Keratinocyte (primary cell): ENCODE data around the gene GLT1D1. TPM values are rescaled to one million over a fixed set of nuclear protein-coding genes. Genes with fewer than 3 reads are reported as not detected.

Experiments used
- DNase-seq: peaks from one replicate; pipeline ENCODE4 v3.0.0-alpha.2; 2011; ENCODE audit warnings: low read depth, missing footprints, low spot score
- FAIRE-seq: peaks from 2 replicates; lab custom pipeline; 2011; peaks lifted over from hg19 to GRCh38; lab: Jason Lieb, UNC
- H2AFZ ChIP-seq: 2 replicates; pipeline ENCODE4 v1.6.0; 2012; ENCODE audit warnings: low read length, control low read depth, inconsistent platforms; ENCODE audit not compliant: control insufficient read depth
- H3K27ac ChIP-seq: 2 replicates; pipeline ENCODE4 v1.5.1; 2011; ENCODE audit warnings: low read length; ENCODE audit not compliant: control insufficient read depth, insufficient read depth
- H3K27me3 ChIP-seq: 3 replicates; pipeline ENCODE4 v1.6.0; 2011; ENCODE audit warnings: low read length; ENCODE audit not compliant: control insufficient read depth, insufficient read depth; ENCODE audit errors: extremely low read depth
- H3K36me3 ChIP-seq, 2 experiments: 2 replicates in 1 of 2; 3 replicates in 1 of 2; pipeline ENCODE4 v1.5.1; 2011; ENCODE audit warnings: low read length in 2 of 2, mild to moderate bottlenecking in 1 of 2; ENCODE audit not compliant: control insufficient read depth in 2 of 2, insufficient read depth in 2 of 2; ENCODE audit errors: extremely low read depth in 1 of 2
- H3K4me1 ChIP-seq: 3 replicates; pipeline ENCODE4 v1.5.1; 2011; ENCODE audit warnings: low read length; ENCODE audit not compliant: control insufficient read depth, insufficient read depth; ENCODE audit errors: extremely low read depth
- H3K4me2 ChIP-seq: 3 replicates; pipeline ENCODE4 v1.6.0; 2011; ENCODE audit warnings: low read depth, low read length; ENCODE audit not compliant: control insufficient read depth, insufficient read depth; ENCODE audit errors: extremely low read depth
- H3K4me3 ChIP-seq, 3 experiments: fragments of 200-600 bp in 1 of 3; sonication (generic) in 1 of 3; 2 replicates in 2 of 3; 3 replicates in 1 of 3; pipeline ENCODE4 v1.5.1; 2011 to 2016; ENCODE audit warnings: low read length in 3 of 3, mild to moderate bottlenecking in 3 of 3, control low read depth in 2 of 3, inconsistent platforms in 1 of 3, low read depth in 1 of 3, mixed read lengths in 1 of 3, mixed run types in 1 of 3, moderate library complexity in 1 of 3; ENCODE audit not compliant: control insufficient read depth in 2 of 3, insufficient read depth in 2 of 3; ENCODE audit errors: extremely low read depth in 1 of 3
- H3K79me2 ChIP-seq: 2 replicates; pipeline ENCODE4 v1.6.0; 2012; ENCODE audit warnings: low read length; ENCODE audit not compliant: control insufficient read depth, insufficient read depth
- H3K9ac ChIP-seq: 3 replicates; pipeline ENCODE4 v1.6.0; 2011; ENCODE audit warnings: low read length; ENCODE audit not compliant: control insufficient read depth, insufficient read depth; ENCODE audit errors: extremely low read depth
- H3K9me1 ChIP-seq: 3 replicates; pipeline ENCODE4 v1.6.0; 2011; ENCODE audit warnings: low read length; ENCODE audit not compliant: control insufficient read depth, insufficient read depth; ENCODE audit errors: extremely low read depth
- H3K9me3 ChIP-seq: 2 replicates; pipeline ENCODE4 v1.5.1; 2012; ENCODE audit warnings: low read depth, low read length; ENCODE audit not compliant: control insufficient read depth
- H4K20me1 ChIP-seq: 3 replicates; pipeline ENCODE4 v1.6.0; 2011; ENCODE audit warnings: low read length; ENCODE audit not compliant: control insufficient read depth, insufficient read depth; ENCODE audit errors: extremely low read depth
- EZH2 ChIP-seq: IDR thresholded peaks from one replicate; pipeline ENCODE4 v1.6.1; 2012; ENCODE audit warnings: inconsistent platforms, mild to moderate bottlenecking, low read length, moderate library complexity
- dilution Hi-C: fragments of 300-500 bp; cut with MboI; formaldehyde crosslinking; loops from one replicate; pipeline ENCODE4 v1.7.0; 2020; ENCODE audit warnings: low sequenced_read_pairs; ENCODE audit not compliant: extremely low pct_ligation_motif_present
- polyA plus RNA-seq, 5 experiments: library from polyadenylated mRNA; depleted of rRNA in 3 of 5; stranded (reverse) in 3 of 5; stranded (forward) in 1 of 5; unstranded in 1 of 5; fragments of >200 nt; gene quantifications; 1 replicate in 1 of 5; 2 replicates in 3 of 5; 3 replicates in 1 of 5; pipeline versions ENCODE4 v1.2.1 to v1.2.3, GENCODE V29; 2011 to 2012; ENCODE audit warnings: missing spikeins in 2 of 5, low read depth in 1 of 5, low replicate concordance in 1 of 5
- TF ChIP-seq, protein P1 (sequence below), 3 experiments: IDR thresholded peaks in 1 of 3; conservative IDR thresholded peaks in 1 of 3; optimal IDR thresholded peaks in 1 of 3; 2 replicates in 2 of 3; 3 replicates in 1 of 3; pipeline versions ENCODE3 to v1.5.1; 2011; ENCODE audit warnings: low read length in 3 of 3, mild to moderate bottlenecking in 3 of 3, moderate library complexity in 2 of 3, control low read depth in 1 of 3, inconsistent platforms in 1 of 3; ENCODE audit not compliant: insufficient read depth in 2 of 3; ENCODE audit errors: extremely low read depth in 1 of 3

The GLT1D1 gene
- polyA plus RNA-seq, 1 donor (not counting 4 experiments of a cell fraction or from before 2014, with no cell fraction given), result not detected

DNA sequence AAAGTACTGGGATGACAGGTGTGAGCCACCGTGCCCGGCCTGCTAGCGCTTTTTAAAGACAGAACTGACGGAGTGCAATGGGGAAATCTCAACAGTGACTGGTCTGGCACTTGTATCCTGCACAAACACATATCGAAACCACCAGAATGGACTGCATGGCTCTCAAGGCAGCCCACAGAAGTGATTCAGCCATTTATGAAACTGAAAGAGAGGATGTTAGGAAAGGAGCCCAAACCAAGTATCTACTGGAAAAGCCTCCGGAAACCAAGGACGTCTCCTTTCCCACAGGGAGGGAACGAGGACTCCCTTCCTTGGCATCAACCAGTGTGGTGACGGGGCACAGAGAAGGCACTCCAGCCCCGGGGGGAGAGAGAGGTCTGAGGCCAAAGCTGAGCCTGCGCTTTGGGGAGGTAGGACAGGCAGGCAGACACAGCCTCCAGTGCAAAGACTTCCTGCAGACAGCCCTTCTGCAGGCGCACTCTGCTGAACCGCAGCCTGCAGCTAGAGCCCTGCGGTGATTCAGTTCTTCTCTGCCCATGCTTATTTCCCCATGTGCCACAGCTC, 46.0 kb upstream of the GLT1D1 start:
- H3K4me2 ChIP-seq, result no peak overlapping the region
- no peaks in the 10 kb centered on the region for H3K9me1 ChIP-seq
- dilution Hi-C loops, result no loop called here
- H3K27ac ChIP-seq, result no peak overlapping the region
- H3K9ac ChIP-seq, result no peak overlapping the region
- H3K4me1 ChIP-seq, result peaks cover 3% of the 10 kb centered on the region
- H3K4me3 ChIP-seq, result no peak overlapping the region
- no peak overlapping the region for H2AFZ ChIP-seq
- FAIRE-seq (no peak), DNase-seq (no peak)
- no peaks in the 10 kb centered on the region for H3K9me3 ChIP-seq
- H4K20me1 ChIP-seq, result peaks cover 5% of the 10 kb centered on the region
- H3K36me3 ChIP-seq, result peaks cover 17% of the 10 kb centered on the region in 2 experiments
- H3K79me2 ChIP-seq, result peaks cover 69% of the 10 kb centered on the region
- no peaks in the 10 kb centered on the region for H3K27me3 ChIP-seq
- TF ChIP-seq EZH2, result no peak
- TF ChIP-seq, protein P1, sequence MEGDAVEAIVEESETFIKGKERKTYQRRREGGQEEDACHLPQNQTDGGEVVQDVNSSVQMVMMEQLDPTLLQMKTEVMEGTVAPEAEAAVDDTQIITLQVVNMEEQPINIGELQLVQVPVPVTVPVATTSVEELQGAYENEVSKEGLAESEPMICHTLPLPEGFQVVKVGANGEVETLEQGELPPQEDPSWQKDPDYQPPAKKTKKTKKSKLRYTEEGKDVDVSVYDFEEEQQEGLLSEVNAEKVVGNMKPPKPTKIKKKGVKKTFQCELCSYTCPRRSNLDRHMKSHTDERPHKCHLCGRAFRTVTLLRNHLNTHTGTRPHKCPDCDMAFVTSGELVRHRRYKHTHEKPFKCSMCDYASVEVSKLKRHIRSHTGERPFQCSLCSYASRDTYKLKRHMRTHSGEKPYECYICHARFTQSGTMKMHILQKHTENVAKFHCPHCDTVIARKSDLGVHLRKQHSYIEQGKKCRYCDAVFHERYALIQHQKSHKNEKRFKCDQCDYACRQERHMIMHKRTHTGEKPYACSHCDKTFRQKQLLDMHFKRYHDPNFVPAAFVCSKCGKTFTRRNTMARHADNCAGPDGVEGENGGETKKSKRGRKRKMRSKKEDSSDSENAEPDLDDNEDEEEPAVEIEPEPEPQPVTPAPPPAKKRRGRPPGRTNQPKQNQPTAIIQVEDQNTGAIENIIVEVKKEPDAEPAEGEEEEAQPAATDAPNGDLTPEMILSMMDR (optimal IDR thresholded peaks at IDR 0.05 in 1 of 3, IDR thresholded peaks at IDR 0.05 in 1 of 3, conservative IDR thresholded peaks at IDR 0.05 in 1 of 3; ENCODE audit: extremely low read depth in 1 of 3, insufficient read depth in 2 of 3, low read length in 3 of 3), result no peak

DNA sequence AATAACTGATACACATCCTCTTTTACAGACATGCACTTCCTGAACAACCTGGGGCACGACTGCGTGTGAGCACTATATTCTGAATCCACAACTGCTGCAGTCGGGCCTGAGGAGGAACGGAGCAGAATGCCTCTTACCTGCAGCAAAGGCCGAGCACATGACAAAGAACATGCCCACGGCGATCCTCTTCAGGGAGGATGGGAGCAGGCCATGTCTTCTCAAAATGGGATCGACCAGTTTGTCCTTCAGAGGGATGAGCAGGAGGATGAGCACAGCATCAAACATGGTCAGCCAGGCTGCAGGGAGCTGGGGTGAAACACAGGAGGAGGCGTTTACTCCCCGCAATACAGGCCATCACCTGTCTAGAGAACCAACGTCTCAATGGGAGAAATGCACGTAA, 44.6 kb upstream of the GLT1D1 start:
- no peak overlapping the region for H3K9ac ChIP-seq
- H3K9me1 ChIP-seq, result no peaks in the 10 kb centered on the region
- dilution Hi-C loops, result no loop called here
- no peaks in the 10 kb centered on the region for H3K9me3 ChIP-seq
- H3K27ac ChIP-seq, result no peak overlapping the region
- H3K36me3 ChIP-seq, result peaks cover 20 to 22% of the 10 kb centered on the region in 2 experiments
- peaks cover 68% of the 10 kb centered on the region for H3K79me2 ChIP-seq
- no peak for DNase-seq
- no peak for TF ChIP-seq EZH2
- TF ChIP-seq, protein P1 (optimal IDR thresholded peaks at IDR 0.05 in 1 of 3, IDR thresholded peaks at IDR 0.05 in 1 of 3, conservative IDR thresholded peaks at IDR 0.05 in 1 of 3; ENCODE audit: extremely low read depth in 1 of 3, insufficient read depth in 2 of 3, low read length in 3 of 3), result no peak
- H3K4me2 ChIP-seq, result no peak overlapping the region
- no peaks in the 10 kb centered on the region for H3K4me1 ChIP-seq
- FAIRE-seq, result no peak
- H2AFZ ChIP-seq, result no peak overlapping the region
- no peak overlapping the region for H3K4me3 ChIP-seq
- H3K27me3 ChIP-seq, result no peaks in the 10 kb centered on the region
- H4K20me1 ChIP-seq, result peaks cover 4% of the 10 kb centered on the region
